B cell (primary cell): ENCODE data around the gene MS4A12.

ENCODE experiments used
- EZH2 ChIP-seq: IDR thresholded peaks from 2 replicates; pipeline ENCODE4 v1.6.1; 2012; ENCODE audit warnings: borderline replicate concordance, low read depth, mild to moderate bottlenecking, moderate library complexity, low read length; ENCODE audit not compliant: insufficient read depth, poor library complexity, severe bottlenecking
- TF ChIP-seq, protein P1 (sequence below): fragments of 200-600 bp; IDR thresholded peaks from one replicate; pipeline ENCODE4 v1.8.0; 2022; ENCODE audit warnings: antibody characterized with exemption, mild to moderate bottlenecking

DNA sequence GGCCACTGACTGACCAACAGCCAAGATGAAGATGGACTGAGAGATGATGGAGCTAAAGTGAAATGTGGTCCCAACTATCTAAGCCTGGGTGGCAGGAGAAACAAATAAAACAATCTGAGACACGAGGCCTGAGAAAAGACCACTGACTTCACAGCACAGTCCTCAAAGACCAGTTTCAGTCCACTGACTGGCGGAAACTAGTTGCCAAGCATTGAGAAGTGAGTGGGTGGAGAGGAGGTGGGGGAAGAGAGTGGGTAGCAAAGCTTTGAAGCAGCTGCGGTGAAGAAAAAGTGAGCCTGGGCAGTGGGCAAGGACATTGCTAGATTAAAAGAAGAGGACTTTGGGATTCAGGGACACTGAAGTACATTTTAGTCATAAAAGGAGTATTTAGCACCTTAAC lies 35.0 kb upstream of the MS4A12 start:
- TF ChIP-seq, protein P1, sequence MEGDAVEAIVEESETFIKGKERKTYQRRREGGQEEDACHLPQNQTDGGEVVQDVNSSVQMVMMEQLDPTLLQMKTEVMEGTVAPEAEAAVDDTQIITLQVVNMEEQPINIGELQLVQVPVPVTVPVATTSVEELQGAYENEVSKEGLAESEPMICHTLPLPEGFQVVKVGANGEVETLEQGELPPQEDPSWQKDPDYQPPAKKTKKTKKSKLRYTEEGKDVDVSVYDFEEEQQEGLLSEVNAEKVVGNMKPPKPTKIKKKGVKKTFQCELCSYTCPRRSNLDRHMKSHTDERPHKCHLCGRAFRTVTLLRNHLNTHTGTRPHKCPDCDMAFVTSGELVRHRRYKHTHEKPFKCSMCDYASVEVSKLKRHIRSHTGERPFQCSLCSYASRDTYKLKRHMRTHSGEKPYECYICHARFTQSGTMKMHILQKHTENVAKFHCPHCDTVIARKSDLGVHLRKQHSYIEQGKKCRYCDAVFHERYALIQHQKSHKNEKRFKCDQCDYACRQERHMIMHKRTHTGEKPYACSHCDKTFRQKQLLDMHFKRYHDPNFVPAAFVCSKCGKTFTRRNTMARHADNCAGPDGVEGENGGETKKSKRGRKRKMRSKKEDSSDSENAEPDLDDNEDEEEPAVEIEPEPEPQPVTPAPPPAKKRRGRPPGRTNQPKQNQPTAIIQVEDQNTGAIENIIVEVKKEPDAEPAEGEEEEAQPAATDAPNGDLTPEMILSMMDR: no peak
- no peak for TF ChIP-seq EZH2
